Endothelial cell of umbilical vein (primary cell): ENCODE data around the gene DCC.

ENCODE experiments used
- CTCF ChIP-seq, 2 donors: IDR thresholded peaks; 1 replicate in 1 of 2; 2 replicates in 1 of 2; pipeline ENCODE4 v1.5.1; 2011; ENCODE audit warnings: low read length in 2 of 2, mild to moderate bottlenecking in 2 of 2, moderate library complexity in 2 of 2, control low read depth in 1 of 2, inconsistent platforms in 1 of 2, low read depth in 1 of 2; ENCODE audit not compliant: insufficient read depth in 1 of 2; ENCODE audit errors: extremely low read depth in 1 of 2
- EZH2 ChIP-seq: IDR thresholded peaks from 2 replicates; pipeline ENCODE4 v1.6.1; 2012; ENCODE audit warnings: borderline replicate concordance, low read depth, mild to moderate bottlenecking, moderate library complexity, low read length, inconsistent platforms; ENCODE audit not compliant: severe bottlenecking
- MYC ChIP-seq: IDR thresholded peaks from one replicate; pipeline ENCODE4 v1.6.1; 2011; ENCODE audit warnings: mild to moderate bottlenecking, low read depth, low read length
- POLR2A ChIP-seq: IDR thresholded peaks from 2 replicates; pipeline ENCODE4 v1.6.1; 2012; ENCODE audit warnings: low read depth, mild to moderate bottlenecking, control low read depth, low read length
- POLR2AphosphoS5 ChIP-seq: IDR thresholded peaks from 2 replicates; pipeline ENCODE4 v1.6.1; 2012; ENCODE audit warnings: low read depth, mild to moderate bottlenecking, control low read depth, low read length, moderate library complexity; ENCODE audit not compliant: insufficient read depth

GRCh38 chr18:52311331-52311730 is 28.7 kb upstream of the DCC start:
- TF ChIP-seq CTCF (IDR thresholded peaks at IDR 0.05; ENCODE audit: extremely low read depth in 1 of 2, insufficient read depth in 1 of 2, low read depth in 1 of 2, low read length in 2 of 2) (no peak), MYC (no peak), POLR2A (no peak), EZH2 (no peak), POLR2AphosphoS5 (no peak)
